ENCODE data around the gene SLC9C1. TPM values are rescaled to one million over a fixed set of nuclear protein-coding genes. Genes with fewer than 3 reads are reported as not detected.

SLC9C1 gene
- total and polyA plus RNA-seq, 9 donors, result 0.07 to 0.35 (median 0.15) TPM; not detected in 4

- DNase-seq, result no peak
- no peaks in the 10 kb centered on the region for H3K4me1 ChIP-seq (ENCODE audit: insufficient read depth)
- intact Hi-C loops (cut with DNase I), result no loop called here
- WGBS, 3 donors, result 82 to 93% (median 90%) methylated on average over 2 of the region's 2 CpGs
- no peaks in the 10 kb centered on the region for H3K27me3 ChIP-seq
- H3K4me3 ChIP-seq, result no peak overlapping the region
- H3K36me3 ChIP-seq, result no peaks in the 10 kb centered on the region
- H3K27ac ChIP-seq, result no peak overlapping the region
- TF ChIP-seq EP300 (IDR thresholded peaks at IDR 0.05), result no peak
- TF ChIP-seq POLR2A (IDR thresholded peaks at IDR 0.05), result no peak
- TF ChIP-seq CTCF (IDR thresholded peaks at IDR 0.05), result no peak
- H3K9me3 ChIP-seq, result no peaks in the 10 kb centered on the region
Measured at GRCh38 chr3:112141293-112141692, 152.7 kb downstream of the SLC9C1 start.

- no peak for DNase-seq
- no peaks in the 10 kb centered on the region for H3K36me3 ChIP-seq
- TF ChIP-seq EP300 (IDR thresholded peaks at IDR 0.05) (no peak), CTCF (IDR thresholded peaks at IDR 0.05) (no peak)
- no peak overlapping the region for H3K27ac ChIP-seq
- no peaks in the 10 kb centered on the region for H3K27me3 ChIP-seq
- H3K4me1 ChIP-seq (ENCODE audit: insufficient read depth), result no peaks in the 10 kb centered on the region
- 90 to 93% (median 92%) methylated on average over 1 of the region's 1 CpG for WGBS, 3 donors
- H3K9me3 ChIP-seq, result no peaks in the 10 kb centered on the region
- intact Hi-C loops (cut with DNase I), result no loop called here
- no peak overlapping the region for H3K4me3 ChIP-seq
Measured at GRCh38 chr3:112140584-112140983, 153.4 kb downstream of the SLC9C1 start.

- DNase-seq, result no peak
- intact Hi-C loops (cut with DNase I), result no loop called here
- Histone ChIP-seq H3K4me3 (no peak overlapping the region), H3K27ac (no peak overlapping the region), H3K27me3 (no peaks in the 10 kb centered on the region), H3K4me1 (ENCODE audit: insufficient read depth) (no peaks in the 10 kb centered on the region), H3K9me3 (no peaks in the 10 kb centered on the region), H3K36me3 (no peaks in the 10 kb centered on the region)
- 7 to 35% (median 21%) methylated on average over 1 of the region's 1 CpG for WGBS, 3 donors
- TF ChIP-seq CTCF (IDR thresholded peaks at IDR 0.05) (no peak), POLR2A (IDR thresholded peaks at IDR 0.05) (no peak), EP300 (IDR thresholded peaks at IDR 0.05) (no peak)
Measured at GRCh38 chr3:112138219-112138969, 155.6 kb downstream of the SLC9C1 start.

- H3K4me3 ChIP-seq, result no peak overlapping the region
- no peak overlapping the region for H3K27ac ChIP-seq
- no peaks in the 10 kb centered on the region for H3K4me1 ChIP-seq (ENCODE audit: insufficient read depth)
- 64 to 72% (median 64%) methylated on average over 4 of the region's 4 CpGs for WGBS, 3 donors
- TF ChIP-seq EP300 (IDR thresholded peaks at IDR 0.05) (no peak), POLR2A (IDR thresholded peaks at IDR 0.05) (no peak), CTCF (IDR thresholded peaks at IDR 0.05) (no peak)
- DNase-seq, result no peak
- H3K27me3 ChIP-seq, result no peaks in the 10 kb centered on the region
- no peaks in the 10 kb centered on the region for H3K36me3 ChIP-seq
- intact Hi-C loops (cut with DNase I), result no loop called here
- H3K9me3 ChIP-seq, result no peaks in the 10 kb centered on the region
Measured at GRCh38 chr3:112137781-112138180, 156.2 kb downstream of the SLC9C1 start.
